ENCODE results near the gene LRCOL1. TPM values are rescaled to one million over a fixed set of nuclear protein-coding genes. Genes with fewer than 3 reads are reported as not detected.

LRCOL1 gene
- total RNA-seq, 1 donor from 2014 or later, result not detected

DNA sequence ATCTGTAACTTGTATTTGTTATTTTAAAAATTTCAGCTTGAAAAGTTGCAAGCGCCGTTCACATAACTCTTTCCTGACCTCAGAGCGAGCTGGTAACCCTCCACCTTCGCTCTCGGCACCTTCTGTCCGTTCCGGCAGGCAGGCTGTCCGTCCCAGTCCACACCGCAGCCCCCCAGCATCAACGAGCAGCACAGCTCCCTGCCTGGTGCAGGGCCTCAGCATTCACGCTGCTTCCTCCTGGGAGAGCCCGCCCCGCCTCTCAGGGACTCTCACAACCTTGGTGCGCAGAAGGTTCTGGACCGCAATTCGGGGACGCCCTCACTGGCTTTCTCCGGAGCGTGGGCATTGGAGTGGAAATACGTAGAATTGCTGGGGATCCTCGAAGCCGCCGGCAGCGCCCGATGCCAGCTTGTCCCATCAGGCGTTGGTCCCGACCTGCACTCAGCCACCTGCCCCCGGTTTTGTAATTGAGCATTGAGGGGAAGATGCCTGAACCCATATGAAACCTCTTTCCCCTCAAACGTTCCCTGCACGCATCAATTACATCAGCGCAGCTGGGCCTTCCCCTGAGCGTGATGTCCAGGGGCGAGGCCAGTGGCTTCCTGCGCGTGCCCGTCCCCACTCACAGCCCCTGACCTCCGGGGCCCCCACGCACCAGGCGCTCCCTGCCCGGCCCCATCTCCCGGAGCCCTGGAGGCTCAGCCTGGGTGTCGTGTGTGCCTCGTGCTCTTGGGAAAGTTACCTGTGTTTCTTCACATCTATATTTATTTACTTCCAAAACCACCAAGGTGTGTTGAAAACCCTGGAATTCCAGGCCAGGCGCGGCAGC, 19.1 kb downstream of the LRCOL1 start:
- no peaks in the 10 kb centered on the region for H3K36me3 Mint-ChIP-seq (ENCODE audit: low read depth)
- H3K4me1 Mint-ChIP-seq (ENCODE audit: low read depth), result peaks cover 16% of the 10 kb centered on the region
- TF ChIP-seq CTCF (IDR thresholded peaks at IDR 0.05), result no peak
- peaks cover 2% of the 10 kb centered on the region for H3K27me3 Mint-ChIP-seq (ENCODE audit: low read depth)
- no peak overlapping the region for H3K27ac Mint-ChIP-seq (ENCODE audit: unreplicated experiment)
- DNase-seq (ENCODE audit: low spot score), result no peak
- H3K9me3 Mint-ChIP-seq (ENCODE audit: low read depth), result peaks cover 2% of the 10 kb centered on the region
- no peak overlapping the region for H3K4me3 Mint-ChIP-seq (ENCODE audit: unreplicated experiment)

GRCh38 chr12:132588821-132589669, 21.3 kb downstream of the LRCOL1 start:
- no peak overlapping the region for H3K27ac Mint-ChIP-seq (ENCODE audit: unreplicated experiment)
- no peak for TF ChIP-seq CTCF (IDR thresholded peaks at IDR 0.05)
- H3K9me3 Mint-ChIP-seq (ENCODE audit: low read depth), result peaks cover 2% of the 10 kb centered on the region
- H3K4me3 Mint-ChIP-seq (ENCODE audit: unreplicated experiment), result no peak overlapping the region
- no peak for DNase-seq (ENCODE audit: low spot score)
- H3K36me3 Mint-ChIP-seq (ENCODE audit: low read depth), result no peaks in the 10 kb centered on the region
- peaks cover 4% of the 10 kb centered on the region for H3K4me1 Mint-ChIP-seq (ENCODE audit: low read depth)
- peaks cover 2% of the 10 kb centered on the region for H3K27me3 Mint-ChIP-seq (ENCODE audit: low read depth)

GRCh38 chr12:132588319-132588718, 22.1 kb downstream of the LRCOL1 start:
- TF ChIP-seq CTCF (IDR thresholded peaks at IDR 0.05), result no peak
- DNase-seq (ENCODE audit: low spot score), result no peak
- H3K9me3 Mint-ChIP-seq (ENCODE audit: low read depth), result peaks cover 2% of the 10 kb centered on the region
- H3K27ac Mint-ChIP-seq (ENCODE audit: unreplicated experiment), result no peak overlapping the region
- no peak overlapping the region for H3K4me3 Mint-ChIP-seq (ENCODE audit: unreplicated experiment)
- peaks cover 2% of the 10 kb centered on the region for H3K27me3 Mint-ChIP-seq (ENCODE audit: low read depth)
- H3K4me1 Mint-ChIP-seq (ENCODE audit: low read depth), result no peaks in the 10 kb centered on the region
- peaks cover 2% of the 10 kb centered on the region for H3K36me3 Mint-ChIP-seq (ENCODE audit: low read depth)

DNA sequence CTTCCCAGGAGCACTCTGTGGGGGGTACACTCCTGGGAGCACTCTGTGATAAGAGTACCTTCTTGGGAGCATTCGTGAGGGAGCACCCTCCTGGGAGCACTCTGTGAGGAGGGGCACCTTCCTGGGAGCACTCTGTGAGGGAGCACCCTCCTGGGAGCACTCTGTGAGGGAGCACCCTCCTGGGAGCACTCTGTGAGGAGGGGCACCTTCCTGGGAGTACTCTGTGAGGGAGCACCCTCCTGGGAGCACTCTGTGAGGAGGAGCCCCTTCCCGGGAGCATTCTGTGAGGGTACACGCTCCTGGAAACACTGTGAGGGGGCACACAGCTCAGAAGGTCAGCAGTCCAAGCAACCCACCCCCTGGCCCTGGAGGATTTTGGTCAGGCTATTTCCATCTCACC, 22.6 kb downstream of the LRCOL1 start:
- Mint-ChIP-seq H3K27ac (ENCODE audit: unreplicated experiment) (no peak overlapping the region), H3K9me3 (ENCODE audit: low read depth) (peaks cover 2% of the 10 kb centered on the region), H3K27me3 (ENCODE audit: low read depth) (peaks cover 2% of the 10 kb centered on the region), H3K4me1 (ENCODE audit: low read depth) (no peaks in the 10 kb centered on the region), H3K4me3 (ENCODE audit: unreplicated experiment) (no peak overlapping the region), H3K36me3 (ENCODE audit: low read depth) (peaks cover 2% of the 10 kb centered on the region)
- TF ChIP-seq CTCF (IDR thresholded peaks at IDR 0.05), result no peak
- no peak for DNase-seq (ENCODE audit: low spot score)

GRCh38 chr12:132586929-132587328, 23.5 kb downstream of the LRCOL1 start:
- Mint-ChIP-seq H3K9me3 (ENCODE audit: low read depth) (peaks cover 2% of the 10 kb centered on the region), H3K36me3 (ENCODE audit: low read depth) (peaks cover 2% of the 10 kb centered on the region), H3K4me3 (ENCODE audit: unreplicated experiment) (no peak overlapping the region), H3K4me1 (ENCODE audit: low read depth) (no peaks in the 10 kb centered on the region), H3K27me3 (ENCODE audit: low read depth) (peaks cover 2% of the 10 kb centered on the region), H3K27ac (ENCODE audit: unreplicated experiment) (no peak overlapping the region)
- no peak for TF ChIP-seq CTCF (IDR thresholded peaks at IDR 0.05)
- DNase-seq (ENCODE audit: low spot score), result no peak
